H1 (cell line): Measurements from ENCODE around the gene LHX5.

Source experiments
- ATF3 ChIP-seq: IDR thresholded peaks from 2 replicates; pipeline ENCODE4 v1.6.1; 2011; ENCODE audit warnings: low read depth, mild to moderate bottlenecking, low read length; ENCODE audit not compliant: insufficient read depth
- CTCF ChIP-seq, 3 experiments: IDR thresholded peaks; 1 replicate in 2 of 3; 2 replicates in 1 of 3; pipeline versions ENCODE4 v1.5.1 to v1.6.1; 2011; ENCODE audit warnings: low read length in 3 of 3, mild to moderate bottlenecking in 3 of 3, inconsistent platforms in 2 of 3, low read depth in 1 of 3, moderate library complexity in 1 of 3; ENCODE audit not compliant: insufficient read depth in 1 of 3; ENCODE audit errors: control extremely low read depth in 1 of 3
- EGR1 ChIP-seq: IDR thresholded peaks from 2 replicates; pipeline ENCODE4 v1.6.1; 2011; ENCODE audit warnings: low read depth, low read length, borderline replicate concordance
- EP300 ChIP-seq, 2 experiments: IDR thresholded peaks; 1 replicate in 1 of 2; 2 replicates in 1 of 2; pipeline ENCODE4 v1.6.1; 2011 to 2012; ENCODE audit warnings: low read depth in 2 of 2, low read length in 2 of 2, mild to moderate bottlenecking in 2 of 2, borderline replicate concordance in 1 of 2, inconsistent platforms in 1 of 2, moderate library complexity in 1 of 2
- EZH2 ChIP-seq: fragments of 200-600 bp; sonication (generic); IDR thresholded peaks from 2 replicates; pipeline ENCODE4 v1.7.1; 2012; ENCODE audit warnings: low read depth, mild to moderate bottlenecking, moderate library complexity, low read length, inconsistent platforms; ENCODE audit not compliant: severe bottlenecking
- MAX ChIP-seq: IDR thresholded peaks from 2 replicates; pipeline ENCODE4 v1.6.1; 2012; ENCODE audit warnings: inconsistent platforms
- POLR2A ChIP-seq, 2 experiments: IDR thresholded peaks; 1 replicate in 1 of 2; 2 replicates in 1 of 2; pipeline ENCODE4 v1.6.1; 2011; ENCODE audit warnings: low read depth in 2 of 2, low read length in 2 of 2, mild to moderate bottlenecking in 2 of 2; ENCODE audit errors: control extremely low read depth in 1 of 2
- RNF2 ChIP-seq: fragments of 200-900, 300-1000 bp; sonication (generic); IDR thresholded peaks from 2 replicates; pipeline ENCODE4 v1.7.1; 2016; ENCODE audit warnings: borderline replicate concordance, low read depth, mild to moderate bottlenecking, antibody characterized with exemption, low read length; ENCODE audit not compliant: poor library complexity, severe bottlenecking; ENCODE audit errors: missing control alignments
- SP1 ChIP-seq: IDR thresholded peaks from 2 replicates; pipeline ENCODE4 v1.6.1; 2011; ENCODE audit warnings: low read depth, low read length
- TAF1 ChIP-seq: IDR thresholded peaks from 2 replicates; pipeline ENCODE4 v1.6.1; 2011; ENCODE audit warnings: mild to moderate bottlenecking, low read depth, low read length
- USF2 ChIP-seq: IDR thresholded peaks from 2 replicates; pipeline ENCODE4 v1.6.1; 2011; ENCODE audit warnings: low read length, improper control_type of control experiment

GRCh38 chr12:113470871-113471618 lies 626 bp downstream of the LHX5 start:
- TF ChIP-seq CTCF (IDR thresholded peaks at IDR 0.05; ENCODE audit: control extremely low read depth in 1 of 3, insufficient read depth in 1 of 3, low read depth in 1 of 3, low read length in 3 of 3) (no peak), RNF2 (peak; percentile 12), USF2 (no peak), EP300 (IDR thresholded peaks at IDR 0.05; ENCODE audit: borderline replicate concordance in 1 of 2, low read depth in 2 of 2, low read length in 2 of 2) (no peak), SP1 (no peak), POLR2A (IDR thresholded peaks at IDR 0.05; ENCODE audit: control extremely low read depth in 1 of 2, low read depth in 2 of 2, low read length in 2 of 2) (no peak), ATF3 (no peak), MAX (no peak; the same call in 1 of the 2 replicates), EZH2 (peak; percentile 90), EGR1 (no peak), TAF1 (no peak)
